Activated T-cell treated with anti-CD3 and anti-CD28 coated beads for 24 hours (primary cell): Measurements from ENCODE around the gene MYH9.

Experiments
- DNase-seq: peaks from one replicate; pipeline ENCODE4 v3.0.0-alpha.2; 2020; ENCODE audit warnings: low read depth

MYH9 gene

GRCh38 chr22:36311386-36312085, 76.2 kb downstream of the MYH9 start:
- no peak for DNase-seq

- no peak for DNase-seq
Observed at GRCh38 chr22:36308880-36309279, 78.9 kb downstream of the MYH9 start.

GRCh38 chr22:36306227-36306626, 81.5 kb downstream of the MYH9 start:
- DNase-seq, result no peak

GRCh38 chr22:36305813-36306212, 82.0 kb downstream of the MYH9 start:
- no peak for DNase-seq

- no peak for DNase-seq
Observed at GRCh38 chr22:36304429-36304828, 83.3 kb downstream of the MYH9 start.

- no peak for DNase-seq
Observed at GRCh38 chr22:36303874-36304273, 83.9 kb downstream of the MYH9 start.

- no peak for DNase-seq
Observed at GRCh38 chr22:36303115-36303467, 84.7 kb downstream of the MYH9 start.

GRCh38 chr22:36302439-36303114, 85.2 kb downstream of the MYH9 start:
- DNase-seq, result no peak

GRCh38 chr22:36301851-36302250, 85.9 kb downstream of the MYH9 start:
- DNase-seq, result no peak

- peak; percentile 70 for DNase-seq
Observed at GRCh38 chr22:36301384-36301828, 86.4 kb downstream of the MYH9 start.

GRCh38 chr22:36300396-36301212, 87.2 kb downstream of the MYH9 start:
- no peak for DNase-seq

- DNase-seq, result no peak
Observed at GRCh38 chr22:36299911-36300310, 87.9 kb downstream of the MYH9 start.

GRCh38 chr22:36299295-36299694, 88.5 kb downstream of the MYH9 start:
- no peak for DNase-seq

GRCh38 chr22:36298601-36299000, 89.2 kb downstream of the MYH9 start:
- no peak for DNase-seq

GRCh38 chr22:36298118-36298517, 89.6 kb downstream of the MYH9 start:
- DNase-seq, result no peak

- no peak for DNase-seq
Observed at GRCh38 chr22:36297568-36297967, 90.2 kb downstream of the MYH9 start.

GRCh38 chr22:36296690-36297089, 91.1 kb downstream of the MYH9 start:
- no peak for DNase-seq

GRCh38 chr22:36295247-36295646, 92.5 kb downstream of the MYH9 start:
- no peak for DNase-seq

- no peak for DNase-seq
Observed at GRCh38 chr22:36294801-36295200, 93.0 kb downstream of the MYH9 start.

GRCh38 chr22:36294293-36294620, 93.5 kb downstream of the MYH9 start:
- no peak for DNase-seq

- no peak for DNase-seq
Observed at GRCh38 chr22:36293606-36294292, 94.0 kb downstream of the MYH9 start.

GRCh38 chr22:36292823-36293530, 94.8 kb downstream of the MYH9 start:
- no peak for DNase-seq
